H1 (cell line): Measurements from ENCODE around the gene ZNF317. TPM values are rescaled to one million over a fixed set of nuclear protein-coding genes. Genes with fewer than 3 reads are reported as not detected.

Experiments
- CTBP2 ChIP-seq: IDR thresholded peaks from 2 replicates; pipeline ENCODE4 v1.7.0; 2011; ENCODE audit warnings: borderline replicate concordance, mild to moderate bottlenecking, moderate library complexity, mixed read lengths, low read length; ENCODE audit not compliant: insufficient read depth, insufficient read length
- KDM1A ChIP-seq: fragments of 200-600, 300-600 bp; sonication (generic); IDR thresholded peaks from 2 replicates; pipeline ENCODE4 v1.7.1; 2016; ENCODE audit warnings: mild to moderate bottlenecking, low read length, borderline replicate concordance
- NRF1 ChIP-seq: IDR thresholded peaks from 2 replicates; pipeline ENCODE4 v1.6.1; 2011; ENCODE audit warnings: mild to moderate bottlenecking, low read depth, low read length, improper control_type of control experiment
- POLR2AphosphoS5 ChIP-seq: IDR thresholded peaks from 2 replicates; pipeline ENCODE4 v1.6.1; 2011; ENCODE audit warnings: low read depth, low read length
- polyA plus RNA-seq, 7 experiments: library from polyadenylated mRNA; depleted of rRNA in 3 of 7; stranded (reverse) in 5 of 7; unstranded in 2 of 7; fragments of >200 nt in 5 of 7; fragments of 200-250 nt in 2 of 7; gene quantifications; 1 replicate in 5 of 7; 2 replicates in 1 of 7; 4 replicates in 1 of 7; pipeline versions ENCODE4 v1.2.1 to v1.2.3, GENCODE V29; 2011 to 2013; ENCODE audit warnings: missing spikeins in 2 of 7, mixed read lengths in 2 of 7
- total RNA-seq: library from RNA; stranded (reverse); fragmentation: NEBNext Ultra II Directional; extraction: Animal tissue kit (Norgen Biotek cat#: 25700); gene quantifications from 2 replicates; pipeline ENCODE4 v1.2.1, GENCODE V29; 2021

ZNF317 gene
- total and polyA plus RNA-seq, 2 of the 8 experiments (the other 6 are each of a cell fraction or from before 2014, with no cell fraction given), result 22.6 to 41.5 TPM

DNA sequence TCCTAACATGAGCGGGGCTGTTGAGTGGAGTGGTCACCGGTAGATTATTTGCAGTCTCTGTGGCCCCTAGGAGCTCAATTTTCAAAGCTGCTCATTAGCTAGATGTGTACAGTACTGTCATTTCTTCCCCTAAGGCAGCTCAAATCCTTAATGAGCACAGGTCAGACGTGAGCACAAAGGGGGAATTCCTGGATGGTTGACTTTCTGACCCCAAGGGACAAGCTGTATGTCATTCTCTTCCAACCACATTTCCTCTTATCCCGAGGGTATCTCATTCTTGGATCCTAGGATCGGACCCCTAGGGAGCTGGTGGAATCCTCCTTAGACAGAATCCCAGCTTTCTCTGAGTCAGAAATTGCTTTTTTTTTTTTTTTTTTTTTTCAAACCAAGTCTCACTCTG lies 7.8 kb upstream of the ZNF317 start (continued):
- no peak for TF ChIP-seq POLR2AphosphoS5
- TF ChIP-seq KDM1A, result no peak
- no peak for TF ChIP-seq NRF1
- no peak for TF ChIP-seq CTBP2
